HCT116 (cell line): ENCODE measurements around the gene AAR2. TPM values are rescaled to one million over a fixed set of nuclear protein-coding genes. Genes with fewer than 3 reads are reported as not detected.

Experiments used
- ATAC-seq: fragments of 200-7000 bp; cut with Tn5 transposase; 2 replicates; pipeline ENCODE4 v1.9.1; 2020; ENCODE audit warnings: mild to moderate bottlenecking, moderate library complexity
- BruUV-seq: library from RNA; stranded (reverse); fragments of 400-500 nt; replicated peaks from 2 replicates; lab custom pipeline; 2021; lab: Mats Ljungman, UMichigan
- CTCF ChIA-PET: fragments of 300-600 bp; sonication (Branson Sonifier 250); formaldehyde crosslinking; loops from one replicate; lab custom pipeline; 2021; ENCODE audit warnings: antibody characterized with exemption; lab: Charles Lee
- POLR2A ChIA-PET: fragments of 300-600, 350-600 bp; sonication (Branson Sonifier 250); formaldehyde crosslinking; loops from one replicate; lab custom pipeline; 2021; ENCODE audit warnings: antibody characterized with exemption; lab: Charles Lee
- RAD21 ChIA-PET, 2 experiments: fragments of 300-600 bp; sonication (Branson Sonifier 250); formaldehyde crosslinking; loops; one replicate each; lab custom pipeline; 2023; ENCODE audit warnings: low total read pairs in 2 of 2; ENCODE audit not compliant: uncharacterized antibody in 2 of 2, unreplicated experiment in 2 of 2, low non-redundant PET in 1 of 2; lab: Charles Lee
- DNase-seq: peaks from one replicate; pipeline ENCODE4 v3.0.0-alpha.2; 2010; ENCODE audit warnings: low read depth, low spot score
- H2AFZ ChIP-seq: fragments of 200-600 bp; shearing (Covaris generic), sonication (generic); 2 replicates; pipeline ENCODE4 v1.6.1; 2017; ENCODE audit warnings: low read depth, mixed run types, mixed read lengths, antibody characterized with exemption, low read length; ENCODE audit not compliant: poor library complexity, severe bottlenecking
- H3K27ac ChIP-seq: 2 replicates; pipeline ENCODE4 v1.5.1; 2012; ENCODE audit warnings: low read depth, low read length
- H3K27me3 ChIP-seq: fragments of 200-600 bp; sonication (generic); 2 replicates; pipeline ENCODE4 v1.6.1; 2016; ENCODE audit warnings: mixed run types, low read length, mixed read lengths; ENCODE audit not compliant: insufficient read depth
- H3K36me3 ChIP-seq, 2 experiments: fragments of 200-500 bp in 1 of 2; fragments of 200-600 bp in 1 of 2; sonication (Bioruptor generic) in 1 of 2; sonication (generic) in 1 of 2; 2 replicates each; pipeline versions ENCODE4 v1.5.1 to v1.6.1; 2014 to 2016; ENCODE audit warnings: low read length in 2 of 2, inconsistent platforms in 1 of 2, mixed read lengths in 1 of 2, mixed run types in 1 of 2; ENCODE audit not compliant: insufficient read depth in 2 of 2, control insufficient read depth in 1 of 2
- H3K4me1 ChIP-seq, 2 experiments: fragments of 200-600 bp in 1 of 2; sonication (generic) in 1 of 2; 2 replicates each; pipeline versions ENCODE4 v1.5.1 to v1.6.1; 2012 to 2017; ENCODE audit warnings: low read length in 2 of 2, inconsistent platforms in 1 of 2, mild to moderate bottlenecking in 1 of 2, mixed read lengths in 1 of 2, mixed run types in 1 of 2, moderate library complexity in 1 of 2; ENCODE audit not compliant: insufficient read depth in 2 of 2, control insufficient read depth in 1 of 2
- H3K4me2 ChIP-seq: fragments of 200-600 bp; sonication (generic); 2 replicates; pipeline ENCODE4 v1.6.1; 2017; ENCODE audit warnings: mixed run types, low read length, mixed read lengths
- H3K4me3 ChIP-seq, 2 experiments: fragments of 200-600 bp in 1 of 2; sonication (generic) in 1 of 2; replicated peaks in 1 of 2; 2 replicates each; pipeline ENCODE4 v1.5.1; 2011 to 2016; ENCODE audit warnings: low read length in 2 of 2, control low read depth in 1 of 2, low read depth in 1 of 2, mild to moderate bottlenecking in 1 of 2, mixed read lengths in 1 of 2, mixed run types in 1 of 2
- H3K79me2 ChIP-seq: fragments of 200-600 bp; sonication (generic); 2 replicates; pipeline ENCODE4 v1.6.1; 2017; ENCODE audit warnings: mild to moderate bottlenecking, mixed run types, low read length, moderate library complexity, mixed read lengths; ENCODE audit not compliant: insufficient read depth
- H3K9ac ChIP-seq: fragments of 200-600 bp; sonication (generic); 2 replicates; pipeline ENCODE4 v1.6.1; 2016; ENCODE audit warnings: low read length, mixed read lengths
- H3K9me2 ChIP-seq: fragments of 200-600 bp; sonication (generic), shearing (Covaris generic); 2 replicates; pipeline ENCODE4 v1.6.1; 2017; ENCODE audit warnings: mixed run types, mild to moderate bottlenecking, moderate library complexity; ENCODE audit not compliant: insufficient read depth
- H3K9me3 ChIP-seq, 2 experiments: fragments of 200-500 bp in 1 of 2; fragments of 200-600 bp in 1 of 2; sonication (Bioruptor generic) in 1 of 2; sonication (generic) in 1 of 2; 2 replicates each; pipeline ENCODE4 v1.6.1; 2014 to 2017; ENCODE audit warnings: low read length in 2 of 2, mixed read lengths in 2 of 2, inconsistent platforms in 1 of 2, low read depth in 1 of 2, mild to moderate bottlenecking in 1 of 2, mixed run types in 1 of 2, moderate library complexity in 1 of 2; ENCODE audit not compliant: control insufficient read depth in 1 of 2, insufficient read depth in 1 of 2
- H4K20me1 ChIP-seq: fragments of 200-600 bp; sonication (generic), shearing (Covaris generic); 2 replicates; pipeline ENCODE4 v1.6.1; 2017; ENCODE audit warnings: mixed run types, mild to moderate bottlenecking, moderate library complexity; ENCODE audit not compliant: insufficient read depth
- ATF3 ChIP-seq: IDR thresholded peaks from 2 replicates; pipeline ENCODE4 v1.6.1; 2012
- CBX3 ChIP-seq: IDR thresholded peaks from 2 replicates; pipeline ENCODE4 v1.6.1; 2012; ENCODE audit warnings: low read depth
- CEBPB ChIP-seq: IDR thresholded peaks from 2 replicates; pipeline ENCODE4 v1.6.1; 2012; ENCODE audit warnings: low read depth
- CTCF ChIP-seq, 3 experiments: fragments of 200-600 bp in 1 of 3; sonication (generic) in 1 of 3; IDR thresholded peaks in 2 of 3; conservative IDR thresholded peaks in 1 of 3; 2 replicates each; pipeline ENCODE4 v1.5.1; 2012 to 2017; ENCODE audit warnings: low read depth in 2 of 3, low read length in 2 of 3, antibody characterized with exemption in 1 of 3, borderline replicate concordance in 1 of 3, control low read depth in 1 of 3, mild to moderate bottlenecking in 1 of 3, mixed read lengths in 1 of 3, mixed run types in 1 of 3, moderate library complexity in 1 of 3; ENCODE audit not compliant: insufficient read depth in 1 of 3
- EGR1 ChIP-seq: IDR thresholded peaks from 2 replicates; pipeline ENCODE4 v1.6.1; 2012; ENCODE audit warnings: low read depth
- ELF1 ChIP-seq: IDR thresholded peaks from 2 replicates; pipeline ENCODE4 v1.6.1; 2012; ENCODE audit warnings: low read depth, borderline replicate concordance
- EZH2phosphoT487 ChIP-seq: fragments of 200-600 bp; IDR thresholded peaks from 2 replicates; pipeline ENCODE4 v1.6.1; 2018; ENCODE audit warnings: antibody characterized with exemption, borderline replicate concordance
- FOSL1 ChIP-seq: IDR thresholded peaks from 2 replicates; pipeline ENCODE4 v1.6.1; 2012; ENCODE audit warnings: low read depth
- JUND ChIP-seq: IDR thresholded peaks from 2 replicates; pipeline ENCODE4 v1.6.1; 2012
- MAX ChIP-seq: IDR thresholded peaks from 2 replicates; pipeline ENCODE4 v1.6.1; 2012
- POLR2AphosphoS5 ChIP-seq: IDR thresholded peaks from 2 replicates; pipeline ENCODE4 v1.6.1; 2011; ENCODE audit warnings: mild to moderate bottlenecking, low read depth, low read length, moderate library complexity
- RAD21 ChIP-seq: IDR thresholded peaks from 2 replicates; pipeline ENCODE4 v1.6.1; 2012; ENCODE audit warnings: low read depth, mild to moderate bottlenecking
- SIN3A ChIP-seq: IDR thresholded peaks from 2 replicates; pipeline ENCODE4 v1.6.1; 2012; ENCODE audit warnings: low read depth
- SP1 ChIP-seq: IDR thresholded peaks from 2 replicates; pipeline ENCODE4 v1.6.1; 2012; ENCODE audit warnings: low read depth
- SRF ChIP-seq: IDR thresholded peaks from 2 replicates; pipeline ENCODE4 v1.6.1; 2012; ENCODE audit warnings: low read depth
- ZFX ChIP-seq: fragments of 450-650 bp; IDR thresholded peaks from 2 replicates; pipeline ENCODE4 v1.6.1; 2017
- intact Hi-C: fragments of 100-400 bp; cut with micrococcal nuclease; formaldehyde crosslinking; loops from 2 replicates; pipeline ENCODE4 v1.10.0; 2022
- total RNA-seq: library from RNA; stranded (reverse); gene quantifications from one replicate; pipeline ENCODE4 v1.2.1, GENCODE V29; 2021; ENCODE audit not compliant: unreplicated experiment
- TF ChIP-seq, protein P1 (sequence below): IDR thresholded peaks from 2 replicates; pipeline ENCODE4 v1.6.1; 2011; ENCODE audit warnings: mild to moderate bottlenecking, low read length, moderate library complexity; ENCODE audit not compliant: insufficient replicate concordance; ENCODE audit errors: extremely low read depth

The AAR2 gene
- total RNA-seq, 1 experiment from 2014 or later, result 23.3 TPM

- H3K36me3 ChIP-seq, result no peaks in the 10 kb centered on the region
- peak; percentile 80 for ATAC-seq
- no peaks in the 10 kb centered on the region for H3K9me2 ChIP-seq
- H3K9ac ChIP-seq, result no peak overlapping the region
- intact Hi-C loops, result loop anchor here (2.0 kb wide), 1 partner anchor 236 kb away; no protein-coding TSS in a partner anchor
- RAD21 ChIA-PET, result interaction anchor here (0.6 to 0.8 kb wide), 4 partner anchors 197 to 233 kb away, joined by 3 to 4 read pairs (median 3); no protein-coding TSS in a partner anchor
- H3K27me3 ChIP-seq, result no peaks in the 10 kb centered on the region
- POLR2A ChIA-PET, result no interaction called here
- no peaks in the 10 kb centered on the region for H3K9me3 ChIP-seq
- BruUV-seq, result no TSS peak
- H3K4me2 ChIP-seq, result no peak overlapping the region
- CTCF ChIA-PET, result interaction anchor here (0.6 to 3.1 kb wide), 24 partner anchors 9 to 612 kb away, joined by 3 to 29 read pairs (median 5); partner anchors contain the start of genes AAR2 and SCAND1
- H3K79me2 ChIP-seq, result no peaks in the 10 kb centered on the region
- H3K4me1 ChIP-seq, result no peaks in the 10 kb centered on the region
- H2AFZ ChIP-seq, result no peak overlapping the region
- H3K4me3 ChIP-seq, result no peak overlapping the region
- DNase-seq, result peak; percentile 10
- H4K20me1 ChIP-seq, result no peaks in the 10 kb centered on the region
- no peak overlapping the region for H3K27ac ChIP-seq
- TF ChIP-seq CBX3 (no peak), CTCF (IDR thresholded peaks at IDR 0.05 in 2 of 3, conservative IDR thresholded peaks at IDR 0.05 in 1 of 3; ENCODE audit: borderline replicate concordance in 1 of 3, insufficient read depth in 1 of 3, low read depth in 2 of 3, low read length in 2 of 3) (peak; percentile 77 to 100 (median 97)), RAD21 (peak; percentile 77)
These were observed 33.4 kb upstream of the AAR2 start for GRCh38 chr20:36202891-36203338.

- intact Hi-C loops, result loop anchor here (2.0 kb wide), 1 partner anchor 235 kb away; no protein-coding TSS in a partner anchor
- RAD21 ChIA-PET, result no interaction called here
These were observed 32.4 kb upstream of the AAR2 start for GRCh38 chr20:36203861-36204260.

More at GRCh38 chr20:36203861-36204260, 32.4 kb upstream of the AAR2 start:
- H3K4me2 ChIP-seq, result no peak overlapping the region
- no peak overlapping the region for H3K27ac ChIP-seq
- H3K79me2 ChIP-seq, result no peaks in the 10 kb centered on the region
- H3K9ac ChIP-seq, result no peak overlapping the region
- H3K9me3 ChIP-seq, result no peaks in the 10 kb centered on the region
- no TSS peak for BruUV-seq
- DNase-seq, result no peak
- no peaks in the 10 kb centered on the region for H3K27me3 ChIP-seq
- POLR2A ChIA-PET, result no interaction called here
- H2AFZ ChIP-seq, result no peak overlapping the region
- H4K20me1 ChIP-seq, result no peaks in the 10 kb centered on the region
- H3K4me1 ChIP-seq, result no peaks in the 10 kb centered on the region
- ATAC-seq, result no peak
- no peaks in the 10 kb centered on the region for H3K9me2 ChIP-seq
- TF ChIP-seq ATF3, result no peak
- no peak for TF ChIP-seq MAX
- TF ChIP-seq CEBPB, result no peak
- no peak for TF ChIP-seq ZFX
- TF ChIP-seq SRF, result no peak
- no peak for TF ChIP-seq EGR1
- TF ChIP-seq, protein P1, sequence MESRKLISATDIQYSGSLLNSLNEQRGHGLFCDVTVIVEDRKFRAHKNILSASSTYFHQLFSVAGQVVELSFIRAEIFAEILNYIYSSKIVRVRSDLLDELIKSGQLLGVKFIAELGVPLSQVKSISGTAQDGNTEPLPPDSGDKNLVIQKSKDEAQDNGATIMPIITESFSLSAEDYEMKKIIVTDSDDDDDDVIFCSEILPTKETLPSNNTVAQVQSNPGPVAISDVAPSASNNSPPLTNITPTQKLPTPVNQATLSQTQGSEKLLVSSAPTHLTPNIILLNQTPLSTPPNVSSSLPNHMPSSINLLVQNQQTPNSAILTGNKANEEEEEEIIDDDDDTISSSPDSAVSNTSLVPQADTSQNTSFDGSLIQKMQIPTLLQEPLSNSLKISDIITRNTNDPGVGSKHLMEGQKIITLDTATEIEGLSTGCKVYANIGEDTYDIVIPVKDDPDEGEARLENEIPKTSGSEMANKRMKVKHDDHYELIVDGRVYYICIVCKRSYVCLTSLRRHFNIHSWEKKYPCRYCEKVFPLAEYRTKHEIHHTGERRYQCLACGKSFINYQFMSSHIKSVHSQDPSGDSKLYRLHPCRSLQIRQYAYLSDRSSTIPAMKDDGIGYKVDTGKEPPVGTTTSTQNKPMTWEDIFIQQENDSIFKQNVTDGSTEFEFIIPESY, result no peak
- TF ChIP-seq SIN3A, result no peak
- no peak for TF ChIP-seq FOSL1
- TF ChIP-seq POLR2AphosphoS5, result no peak
- no peak for TF ChIP-seq CBX3
- no peak for TF ChIP-seq EZH2phosphoT487
- TF ChIP-seq SP1, result no peak
- no peak for TF ChIP-seq JUND
- TF ChIP-seq ELF1, result no peak
- TF ChIP-seq, all 23 proteins: peak for 0
- Histone ChIP-seq H3K36me3 (no peaks in the 10 kb centered on the region), H3K4me3 (no peak overlapping the region)
- CTCF ChIA-PET, result interaction anchor here (1.5 to 3.1 kb wide), 5 partner anchors 48 to 236 kb away, joined by 5 to 29 read pairs (median 15); no protein-coding TSS in a partner anchor
